ENCODE measurements around the gene FBXO38.

Gene FBXO38

GRCh38 chr5:148482196-148482595, 98.4 kb downstream of the FBXO38 start:
- no peak for TF ChIP-seq CTCF (IDR thresholded peaks at IDR 0.05; ENCODE audit: low read depth, low read length)
- in situ Hi-C loops (cut with HindIII; ENCODE audit: low sequenced_read_pairs) = no loop called here
- DNase-seq (ENCODE audit: low read depth, low spot score) = no peak
- no peak overlapping the region for H3K4me3 ChIP-seq (ENCODE audit: low read depth, low read length)

- peak; percentile 40 for DNase-seq (ENCODE audit: low read depth, low spot score)
- no peak overlapping the region for H3K4me3 ChIP-seq (ENCODE audit: low read depth, low read length)
- TF ChIP-seq CTCF (IDR thresholded peaks at IDR 0.05; ENCODE audit: low read depth, low read length) = peak; percentile 83
- in situ Hi-C loops (cut with HindIII; ENCODE audit: low sequenced_read_pairs) = no loop called here
Measured at GRCh38 chr5:148482697-148483462, 99.1 kb downstream of the FBXO38 start.

GRCh38 chr5:148483750-148484149, 100.0 kb downstream of the FBXO38 start:
- no peak for DNase-seq (ENCODE audit: low read depth, low spot score)
- no peak overlapping the region for H3K4me3 ChIP-seq (ENCODE audit: low read depth, low read length)
- no peak for TF ChIP-seq CTCF (IDR thresholded peaks at IDR 0.05; ENCODE audit: low read depth, low read length)
- in situ Hi-C loops (cut with HindIII; ENCODE audit: low sequenced_read_pairs) = no loop called here

GRCh38 chr5:148484651-148485050, 100.9 kb downstream of the FBXO38 start:
- no peak for TF ChIP-seq CTCF (IDR thresholded peaks at IDR 0.05; ENCODE audit: low read depth, low read length)
- in situ Hi-C loops (cut with HindIII; ENCODE audit: low sequenced_read_pairs) = no loop called here
- H3K4me3 ChIP-seq (ENCODE audit: low read depth, low read length) = no peak overlapping the region
- DNase-seq (ENCODE audit: low read depth, low spot score) = no peak

- no peak overlapping the region for H3K4me3 ChIP-seq (ENCODE audit: low read depth, low read length)
- TF ChIP-seq CTCF (IDR thresholded peaks at IDR 0.05; ENCODE audit: low read depth, low read length) = no peak
- in situ Hi-C loops (cut with HindIII; ENCODE audit: low sequenced_read_pairs) = no loop called here
- no peak for DNase-seq (ENCODE audit: low read depth, low spot score)
Measured at GRCh38 chr5:148486456-148486855, 102.7 kb downstream of the FBXO38 start.

GRCh38 chr5:148488757-148489156, 105.0 kb downstream of the FBXO38 start:
- no peak overlapping the region for H3K4me3 ChIP-seq (ENCODE audit: low read depth, low read length)
- DNase-seq (ENCODE audit: low read depth, low spot score) = no peak
- in situ Hi-C loops (cut with HindIII; ENCODE audit: low sequenced_read_pairs) = no loop called here
- no peak for TF ChIP-seq CTCF (IDR thresholded peaks at IDR 0.05; ENCODE audit: low read depth, low read length)
